Measurements from ENCODE around the gene RAVER2. TPM values are rescaled to one million over a fixed set of nuclear protein-coding genes. Genes with fewer than 3 reads are reported as not detected.

Gene RAVER2
- total and polyA plus RNA-seq, 2 of the 13 experiments (the other 11 are each of a cell fraction or from before 2014, with no cell fraction given) = 11.4 to 15.4 TPM

- no peak for TF ChIP-seq ZIK1 (CRISPR knock-in tag; IDR thresholded peaks at IDR 0.05; ENCODE audit: borderline replicate concordance, low read depth)
- no peak for TF ChIP-seq PTBP1 (IDR thresholded peaks at IDR 0.05; ENCODE audit: low read depth, low read length, poor library complexity, severe bottlenecking)
- TF ChIP-seq ADNP (CRISPR knock-in tag; IDR thresholded peaks at IDR 0.05) = no peak
- no peak for TF ChIP-seq ZNF572 (CRISPR knock-in tag; IDR thresholded peaks at IDR 0.05)
Observed at GRCh38 chr1:64844609-64845008, 99.7 kb downstream of the RAVER2 start (continued).

DNA sequence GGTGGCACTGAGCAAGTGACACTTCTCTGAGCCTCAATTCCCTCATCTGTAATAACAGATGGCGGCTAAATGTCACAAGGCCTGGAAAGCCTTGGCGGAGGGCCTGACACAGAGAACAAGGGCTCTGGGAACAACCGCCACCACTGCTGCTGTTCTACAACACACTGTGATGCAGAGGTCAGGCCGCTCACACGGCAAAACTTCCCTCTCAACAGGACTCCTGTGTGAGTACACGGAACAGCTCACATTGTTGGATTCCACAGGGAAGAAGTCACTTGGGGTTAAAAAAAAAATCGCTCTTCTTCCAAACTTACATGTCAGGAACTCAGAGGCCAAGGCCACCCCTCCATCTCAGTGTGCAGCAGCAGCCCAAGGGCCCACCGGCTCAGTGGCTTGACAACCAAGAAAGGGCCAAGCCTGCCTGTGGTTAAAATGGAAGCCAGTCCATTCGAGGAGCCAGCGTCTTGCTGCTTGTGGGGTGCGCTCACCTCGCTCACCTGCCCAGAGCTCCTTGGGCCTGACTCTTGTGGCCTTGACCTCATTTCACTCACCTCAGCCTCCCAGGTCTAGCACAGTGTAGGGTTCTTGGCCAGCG is 101.1 kb downstream of the RAVER2 start:
- in situ Hi-C loops (cut with HindIII; ENCODE audit: extremely low pct_ligation_motif_present, low pct_unique_long_range_greater_than_20kb) (no loop called here), intact Hi-C loops (cut with micrococcal nuclease; ENCODE audit: unreplicated experiment) (no loop called here)
- Histone ChIP-seq H2AFZ (ENCODE audit: low read length) (no peak overlapping the region), H3K4me1 (ENCODE audit: insufficient read depth, low read length) (no peaks in the 10 kb centered on the region), H3K27ac (ENCODE audit: extremely low read length, insufficient read depth, low read length) (no peak overlapping the region), H3K79me2 (ENCODE audit: insufficient read depth, low read length) (no peaks in the 10 kb centered on the region), H3K27me3 (ENCODE audit: control insufficient read depth in 1 of 2, insufficient read depth in 2 of 2, low read length in 2 of 2) (no peaks in the 10 kb centered on the region), H4K20me1 (ENCODE audit: insufficient read depth, low read length) (no peaks in the 10 kb centered on the region), H3K9me3 (ENCODE audit: low read length) (no peaks in the 10 kb centered on the region), H3K9ac (ENCODE audit: insufficient read depth, low read depth, low read length) (no peak overlapping the region), H3K4me2 (ENCODE audit: low read depth, low read length) (no peak overlapping the region), H3K36me3 (replicated peaks in 1 of 2; ENCODE audit: control insufficient read depth in 1 of 2, insufficient read depth in 2 of 2, low read length in 2 of 2) (peaks cover 13 to 20% of the 10 kb centered on the region in 2 experiments; a peak in 4 of 5 replicates), H3K4me3 (replicated peaks in 1 of 3; ENCODE audit: insufficient read depth in 1 of 3, low read depth in 2 of 3, low read length in 3 of 3) (no peak overlapping the region)
- FAIRE-seq (no peak), DNase-seq (ENCODE audit: low spot score) (no peak), ATAC-seq (no peak)
- WGBS (ENCODE audit: low lambda C conversion rate) = 97% methylated on average over 8 of the region's 13 CpGs
- POLR2A ChIA-PET = no interaction called here
- BruUV-seq (replicated peaks) = no TSS peak
- CTCF ChIA-PET (ENCODE audit: low intra/inter-chr PET ratio, low total read pairs) = no interaction called here
- no peak for TF ChIP-seq ZNF883 (CRISPR knock-in tag; IDR thresholded peaks at IDR 0.05; ENCODE audit: not compliant biosample characterization)
- TF ChIP-seq, protein P1, sequence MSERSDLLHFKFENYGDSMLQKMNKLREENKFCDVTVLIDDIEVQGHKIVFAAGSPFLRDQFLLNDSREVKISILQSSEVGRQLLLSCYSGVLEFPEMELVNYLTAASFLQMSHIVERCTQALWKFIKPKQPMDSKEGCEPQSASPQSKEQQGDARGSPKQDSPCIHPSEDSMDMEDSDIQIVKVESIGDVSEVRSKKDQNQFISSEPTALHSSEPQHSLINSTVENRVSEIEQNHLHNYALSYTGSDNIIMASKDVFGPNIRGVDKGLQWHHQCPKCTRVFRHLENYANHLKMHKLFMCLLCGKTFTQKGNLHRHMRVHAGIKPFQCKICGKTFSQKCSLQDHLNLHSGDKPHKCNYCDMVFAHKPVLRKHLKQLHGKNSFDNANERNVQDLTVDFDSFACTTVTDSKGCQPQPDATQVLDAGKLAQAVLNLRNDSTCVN (CRISPR knock-in tag; IDR thresholded peaks at IDR 0.05; ENCODE audit: borderline replicate concordance) = no peak
- TF ChIP-seq ZNF687 (CRISPR knock-in tag; IDR thresholded peaks at IDR 0.05) = no peak
- no peak for TF ChIP-seq ZNF605 (CRISPR knock-in tag; IDR thresholded peaks at IDR 0.05)
- no peak for TF ChIP-seq ZNF484 (CRISPR knock-in tag; IDR thresholded peaks at IDR 0.05; ENCODE audit: borderline replicate concordance, low read depth)
- TF ChIP-seq KDM4B (CRISPR knock-in tag; IDR thresholded peaks at IDR 0.05) = no peak
- TF ChIP-seq ZGPAT (CRISPR knock-in tag; IDR thresholded peaks at IDR 0.05) = no peak
- TF ChIP-seq KLF11 (CRISPR knock-in tag; IDR thresholded peaks at IDR 0.05) = no peak
